Measurements from ENCODE around the gene TCF7L1. TPM values are rescaled to one million over a fixed set of nuclear protein-coding genes. Genes with fewer than 3 reads are reported as not detected.
"Not testable (repeated sequence)": the region's sequence is repeated elsewhere in the genome, so short reads cannot be mapped to it uniquely, and the experiment has no call there.

Gene TCF7L1
- total RNA-seq, 1 donor from 2014 or later = 10.3 TPM

GRCh38 chr2:85330839-85331636 is 197.8 kb downstream of the TCF7L1 start:
- Histone ChIP-seq H3K36me3 (peaks cover 2 to 5% of the 10 kb centered on the region in 2 donors), H3K27ac (no peak overlapping the region), H3K27me3 (no peaks in the 10 kb centered on the region), H3K4me1 (peaks cover under 1 to 9% of the 10 kb centered on the region in 2 donors), H3K4me3 (no peak overlapping the region), H3K9me3 (no peaks in the 10 kb centered on the region)
- TF ChIP-seq CTCF (IDR thresholded peaks at IDR 0.05) = no peak
- no peak for DNase-seq (ENCODE audit: low spot score in 2 of 2)
- intact Hi-C loops (cut with DNase I) = no loop called here

- H3K9me3 ChIP-seq; H3K4me1 ChIP-seq; DNase-seq (ENCODE audit: low spot score in 2 of 2); H3K27ac ChIP-seq; H3K27me3 ChIP-seq; H3K4me3 ChIP-seq; intact Hi-C loops (cut with DNase I); H3K36me3 ChIP-seq: not testable (repeated sequence)
Measured at GRCh38 chr2:85333877-85334276, 200.7 kb downstream of the TCF7L1 start.

DNA sequence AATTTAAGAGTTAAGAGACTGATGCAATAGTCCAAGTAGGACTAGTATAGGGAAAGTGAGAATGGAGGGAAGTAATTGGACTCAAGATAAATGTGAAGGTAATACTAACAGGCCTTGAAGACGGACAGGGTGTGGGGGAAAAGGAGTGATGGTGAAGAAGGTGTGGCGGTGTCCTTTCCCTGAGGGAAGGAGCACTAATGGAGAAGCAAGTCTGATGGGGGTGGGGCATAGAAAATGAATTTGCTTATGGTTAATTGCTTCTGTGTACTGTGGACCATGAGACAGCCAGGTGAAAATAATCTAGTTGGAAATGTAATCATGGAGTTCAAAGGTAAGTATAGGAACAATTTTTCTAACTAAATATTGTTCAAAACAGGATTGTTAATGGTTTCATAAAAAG is 201.7 kb downstream of the TCF7L1 start:
- Histone ChIP-seq H3K9me3 (no peaks in the 10 kb centered on the region), H3K27ac (no peak overlapping the region), H3K27me3 (no peaks in the 10 kb centered on the region), H3K4me3 (no peak overlapping the region), H3K4me1 (no peaks in the 10 kb centered on the region), H3K36me3 (no peaks in the 10 kb centered on the region)
- no peak for DNase-seq (ENCODE audit: low spot score in 2 of 2)
- intact Hi-C loops (cut with DNase I) = no loop called here
- no peak for TF ChIP-seq CTCF (IDR thresholded peaks at IDR 0.05)

GRCh38 chr2:85340034-85340892 is 207.1 kb downstream of the TCF7L1 start:
- peaks cover 14 to 16% of the 10 kb centered on the region in 2 donors for H3K36me3 ChIP-seq
- no peaks in the 10 kb centered on the region for H3K9me3 ChIP-seq
- H3K4me1 ChIP-seq = peaks cover 0 to 6% of the 10 kb centered on the region in 2 donors
- peak overlapping the region in 1 of 2 donors; percentile 30 for H3K4me3 ChIP-seq
- intact Hi-C loops (cut with DNase I) = no loop called here
- H3K27ac ChIP-seq = no peak overlapping the region
- TF ChIP-seq CTCF (IDR thresholded peaks at IDR 0.05) = no peak
- H3K27me3 ChIP-seq = no peaks in the 10 kb centered on the region
- DNase-seq (ENCODE audit: low spot score in 2 of 2) = no peak

- peaks cover 23 to 28% of the 10 kb centered on the region in 2 donors for H3K36me3 ChIP-seq
- DNase-seq (ENCODE audit: low spot score in 2 of 2) = no peak
- TF ChIP-seq CTCF (IDR thresholded peaks at IDR 0.05) = no peak
- no peaks in the 10 kb centered on the region for H3K9me3 ChIP-seq
- peaks cover 0 to 6% of the 10 kb centered on the region in 2 donors for H3K4me1 ChIP-seq
- no peak overlapping the region for H3K4me3 ChIP-seq
- intact Hi-C loops (cut with DNase I) = no loop called here
- no peaks in the 10 kb centered on the region for H3K27me3 ChIP-seq
- H3K27ac ChIP-seq = no peak overlapping the region
Measured at GRCh38 chr2:85341269-85342029, 208.3 kb downstream of the TCF7L1 start.
